HuH-7 (cell line): ENCODE data around the gene GRIN1.

Experiments used
- DNase-seq: peaks from one replicate; pipeline ENCODE4 v3.0.0; 2011; ENCODE audit warnings: low spot score

GRIN1 gene

GRCh38 chr9:137178939-137179630 lies 40.1 kb downstream of the GRIN1 start:
- DNase-seq: no peak

- DNase-seq: no peak
Measured at GRCh38 chr9:137179761-137180160, 40.8 kb downstream of the GRIN1 start.

GRCh38 chr9:137180491-137180890 lies 41.5 kb downstream of the GRIN1 start:
- no peak for DNase-seq

GRCh38 chr9:137181680-137182079 lies 42.7 kb downstream of the GRIN1 start:
- no peak for DNase-seq

GRCh38 chr9:137182836-137183235 lies 43.9 kb downstream of the GRIN1 start:
- no peak for DNase-seq

- no peak for DNase-seq
Measured at GRCh38 chr9:137183980-137184595, 45.1 kb downstream of the GRIN1 start.

GRCh38 chr9:137184881-137185660 lies 46.1 kb downstream of the GRIN1 start:
- DNase-seq: no peak

GRCh38 chr9:137185921-137186320 lies 47.0 kb downstream of the GRIN1 start:
- DNase-seq: no peak

GRCh38 chr9:137186385-137186784 lies 47.4 kb downstream of the GRIN1 start:
- DNase-seq: no peak

- no peak for DNase-seq
Measured at GRCh38 chr9:137187386-137187785, 48.4 kb downstream of the GRIN1 start.

- DNase-seq: no peak
Measured at GRCh38 chr9:137188086-137188489, 49.1 kb downstream of the GRIN1 start.

- DNase-seq: peak; percentile 97
Measured at GRCh38 chr9:137188490-137189296, 49.7 kb downstream of the GRIN1 start, which contains the start of the genes ANAPC2 and SSNA1. TSS of gene ANAPC2 (minus strand) at chr9:137188560. CDS start at chr9:137188532, 28 bp downstream. TSS of gene SSNA1 (plus strand) at chr9:137188676. CDS start at chr9:137188727, 51 bp downstream.

GRCh38 chr9:137189297-137190295 lies 50.6 kb downstream of the GRIN1 start:
- DNase-seq: no peak

GRCh38 chr9:137190315-137190856 lies 51.4 kb downstream of the GRIN1 start:
- no peak for DNase-seq

GRCh38 chr9:137191245-137191644 lies 52.3 kb downstream of the GRIN1 start:
- DNase-seq: no peak

GRCh38 chr9:137191691-137192447 lies 52.9 kb downstream of the GRIN1 start:
- no peak for DNase-seq

- no peak for DNase-seq
Measured at GRCh38 chr9:137192448-137192780, 53.5 kb downstream of the GRIN1 start.

- no peak for DNase-seq
Measured at GRCh38 chr9:137192859-137193258, 53.9 kb downstream of the GRIN1 start.

- no peak for DNase-seq
Measured at GRCh38 chr9:137193771-137194170, 54.8 kb downstream of the GRIN1 start.

- no peak for DNase-seq
Measured at GRCh38 chr9:137194388-137194787, 55.4 kb downstream of the GRIN1 start.
